GM03348 (cell line): ENCODE results near the gene NKRF.

Source experiments
- DNase-seq: peaks from one replicate; pipeline ENCODE4 v3.0.0; 2012; ENCODE audit warnings: low spot score

Gene NKRF

GRCh38 chrX:119607018-119607389 is 780 bp upstream of the NKRF start:
- DNase-seq, result no peak

GRCh38 chrX:119605464-119606279 is 552 bp downstream of the NKRF start:
- peak; percentile 32 for DNase-seq

DNA sequence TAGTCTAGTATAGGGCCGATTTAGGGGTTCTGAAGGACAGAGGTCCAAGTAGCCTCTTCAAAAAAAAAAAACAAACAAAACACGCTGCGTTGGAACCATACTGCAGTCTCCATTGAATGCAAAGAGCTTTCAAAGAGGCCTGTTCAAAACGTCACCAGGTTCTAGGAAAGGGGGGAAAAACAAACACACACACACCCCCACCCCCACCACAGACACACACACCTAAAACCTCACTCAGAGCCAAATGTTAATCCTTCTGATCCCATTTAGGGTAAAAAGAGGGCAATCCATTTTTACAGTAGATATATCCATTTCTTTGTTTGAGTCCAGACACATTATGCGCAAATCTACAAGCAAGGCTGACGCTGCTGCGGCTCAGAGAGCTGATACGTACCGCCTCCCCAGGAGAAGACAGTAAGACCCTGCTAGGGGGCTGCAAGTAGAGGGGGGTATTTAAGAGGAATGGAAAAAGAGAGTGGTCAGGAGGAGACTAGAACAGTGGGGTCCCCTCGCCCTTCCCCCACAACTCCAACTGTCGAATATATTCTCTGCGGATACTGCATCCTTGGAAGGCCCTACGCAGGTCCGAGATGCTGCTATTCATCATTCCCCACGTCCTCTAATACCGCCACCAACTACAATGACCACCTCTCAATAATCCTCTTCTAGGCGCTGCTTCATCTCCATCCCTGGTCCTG is 1.3 kb downstream of the NKRF start:
- no peak for DNase-seq

- DNase-seq, result no peak
Measured at GRCh38 chrX:119602701-119603255, 3.4 kb downstream of the NKRF start.

DNA sequence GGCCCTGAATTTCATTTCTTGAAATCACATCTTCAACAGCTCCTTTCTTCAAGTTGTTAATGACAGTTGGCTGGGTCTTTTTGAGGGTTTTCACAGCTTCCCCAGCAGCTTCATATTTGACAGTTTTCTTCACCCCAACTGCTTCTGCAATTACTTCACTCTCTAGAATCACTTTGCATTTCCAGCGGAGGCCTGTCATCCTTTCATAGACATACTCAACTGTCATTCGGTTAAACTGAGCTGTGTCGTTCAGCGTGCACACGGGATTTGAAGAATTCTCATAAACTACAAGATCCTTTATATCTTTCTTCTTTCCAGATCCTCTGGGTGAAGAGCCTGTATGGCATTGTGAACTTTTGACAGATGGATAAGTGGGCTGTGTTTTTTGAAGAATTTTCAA is 16.4 kb downstream of the NKRF start:
- DNase-seq, result no peak

DNA sequence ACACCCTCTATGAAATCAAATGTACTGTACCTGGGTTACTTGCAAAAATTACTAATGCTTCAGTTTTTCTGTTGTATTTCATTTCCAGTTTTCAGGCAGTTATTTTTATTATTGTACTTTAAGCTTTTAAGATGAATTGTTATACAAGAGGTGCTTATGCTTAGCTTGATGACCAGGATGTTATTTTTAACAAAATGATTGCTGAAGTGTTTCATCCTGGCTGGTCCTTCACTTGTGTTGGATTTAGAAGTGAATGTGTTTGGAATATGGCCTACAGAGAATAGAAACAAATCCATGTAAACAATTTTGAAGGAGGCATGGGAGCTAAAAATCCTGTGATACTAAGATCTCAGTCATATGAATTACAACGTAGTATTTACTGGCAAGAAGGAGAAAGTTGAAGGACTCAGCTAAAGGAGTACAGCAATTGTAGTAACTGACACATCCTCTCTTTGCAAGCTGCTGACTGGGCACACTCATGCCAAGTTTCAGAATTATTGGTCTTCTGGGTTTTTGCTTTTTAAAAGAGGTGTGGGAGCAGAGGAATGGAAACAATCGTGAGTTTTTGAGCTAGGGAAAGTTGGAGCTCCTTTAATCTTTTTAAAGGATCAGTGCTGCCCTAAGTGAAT is 22.7 kb downstream of the NKRF start:
- no peak for DNase-seq

DNA sequence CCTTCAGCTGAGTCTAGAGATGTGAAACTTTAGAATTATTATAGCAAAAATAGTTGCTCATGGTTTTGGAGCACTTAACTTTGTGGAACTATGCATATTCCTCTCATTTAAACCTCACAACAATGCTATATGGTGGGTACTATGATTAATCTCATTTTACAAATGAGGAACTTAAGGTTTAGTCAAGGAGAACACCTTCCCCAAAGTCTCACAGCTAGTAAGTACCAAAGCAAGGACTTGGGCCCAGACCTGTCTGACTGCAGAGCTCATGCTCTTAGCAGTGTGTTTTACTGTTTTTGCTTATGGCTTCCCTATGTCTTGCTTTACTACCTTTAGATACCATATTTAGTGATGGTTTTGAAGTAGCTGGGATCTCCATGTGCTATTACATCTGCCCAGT is 26.8 kb downstream of the NKRF start:
- DNase-seq, result no peak

DNA sequence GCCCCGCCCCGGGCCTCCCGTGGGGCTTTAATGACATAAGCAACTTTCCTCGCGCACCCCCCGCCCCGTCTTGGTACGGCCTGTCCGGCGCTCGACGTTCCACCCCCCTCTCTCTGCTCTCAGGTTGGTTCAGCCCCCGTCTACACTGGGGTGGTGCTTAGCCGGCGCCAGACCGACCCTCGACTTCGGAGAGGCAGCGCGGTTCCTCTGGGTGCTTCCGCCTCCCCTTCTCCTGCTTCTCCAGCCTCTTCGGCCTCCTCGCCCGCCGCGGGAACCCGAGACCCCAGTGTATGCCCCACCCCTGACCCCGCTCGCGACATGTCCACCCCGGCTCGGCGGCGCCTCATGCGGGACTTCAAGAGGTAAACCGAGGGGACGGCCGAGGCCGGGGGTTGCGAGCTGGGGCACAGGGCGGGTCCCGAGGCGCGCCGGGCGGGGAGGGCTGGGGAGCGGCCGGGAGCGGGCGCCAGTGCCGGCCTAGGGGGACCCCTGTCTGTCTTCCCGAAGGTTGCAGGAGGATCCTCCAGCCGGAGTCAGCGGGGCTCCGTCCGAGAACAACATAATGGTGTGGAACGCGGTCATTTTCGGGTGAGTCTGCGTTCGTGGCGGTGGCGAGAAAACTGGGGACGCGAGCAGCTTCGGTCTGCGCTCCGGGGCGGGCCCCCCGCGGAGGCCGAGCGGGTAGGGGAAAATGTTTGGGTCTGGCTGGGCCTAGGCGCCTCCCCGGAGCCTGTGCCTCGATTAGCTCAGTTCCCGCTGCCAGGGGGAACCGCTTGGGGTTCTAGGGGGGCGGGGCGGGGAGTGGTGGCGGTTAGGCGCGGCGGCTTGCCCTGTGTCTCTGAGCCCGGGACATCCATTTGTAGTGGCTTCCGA is 31.6 kb downstream of the NKRF start, which contains the start of gene UBE2A:
TSS of gene UBE2A (plus strand) at position 170 of the 873 bp plus-strand sequence. CDS start at position 319, 149 bp downstream.
- peak; percentile 92 for DNase-seq

DNA sequence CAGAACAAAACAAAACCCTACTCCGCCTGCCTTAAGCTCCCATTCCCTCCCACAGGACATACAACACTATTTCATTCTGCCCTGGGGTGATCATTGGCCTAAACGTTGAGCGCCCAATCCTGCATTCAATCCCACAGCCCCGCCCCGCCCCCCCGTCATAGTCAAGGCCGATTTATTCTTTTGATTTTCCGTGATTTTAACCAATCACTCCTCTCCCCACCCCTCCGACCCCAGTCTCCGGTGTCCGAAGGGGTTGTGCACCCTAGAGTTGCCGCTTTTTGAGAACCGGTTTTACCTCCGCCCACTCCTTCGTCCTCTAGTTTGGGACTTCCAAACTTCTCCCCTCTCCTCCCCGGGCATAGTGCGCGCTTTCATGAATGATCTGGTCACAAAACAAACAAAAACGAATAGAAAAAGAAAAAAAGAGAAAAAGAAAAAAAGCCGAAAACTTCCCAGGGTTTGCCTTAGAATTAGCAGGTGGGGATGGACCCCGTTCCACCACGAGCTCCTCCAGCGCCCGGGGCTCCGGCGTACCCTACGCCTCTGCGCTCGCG is 32.3 kb downstream of the NKRF start:
- peak; percentile 69 for DNase-seq

DNA sequence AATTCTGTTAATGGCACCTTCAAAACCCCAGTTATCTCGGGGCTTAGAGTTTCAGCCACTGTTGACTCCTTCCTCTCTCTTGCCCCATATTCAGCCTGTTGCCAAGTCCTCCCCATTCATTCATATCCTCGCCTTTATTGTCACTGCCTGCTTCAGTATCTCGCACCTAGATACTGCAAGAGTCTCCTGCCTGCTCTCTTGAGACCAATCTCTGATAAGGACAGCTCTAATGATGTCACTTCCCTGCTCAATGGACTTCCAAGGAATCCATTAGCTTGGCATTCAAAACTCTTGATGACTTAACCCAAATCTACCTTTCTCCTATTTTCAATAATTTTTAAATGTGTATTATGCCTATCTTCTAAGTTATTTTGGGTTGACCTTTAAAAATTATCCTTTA is 33.0 kb downstream of the NKRF start:
- DNase-seq, result no peak

GRCh38 chrX:119570351-119570835 is 35.8 kb downstream of the NKRF start:
- DNase-seq, result no peak

- DNase-seq, result peak; percentile 86
Measured at GRCh38 chrX:119565107-119565663, 41.0 kb downstream of the NKRF start, which contains the start of gene STEEP1. STEEP1 (minus strand) TSS chrX:119565409; CDS start chrX:119565355, 54 bp downstream.

DNA sequence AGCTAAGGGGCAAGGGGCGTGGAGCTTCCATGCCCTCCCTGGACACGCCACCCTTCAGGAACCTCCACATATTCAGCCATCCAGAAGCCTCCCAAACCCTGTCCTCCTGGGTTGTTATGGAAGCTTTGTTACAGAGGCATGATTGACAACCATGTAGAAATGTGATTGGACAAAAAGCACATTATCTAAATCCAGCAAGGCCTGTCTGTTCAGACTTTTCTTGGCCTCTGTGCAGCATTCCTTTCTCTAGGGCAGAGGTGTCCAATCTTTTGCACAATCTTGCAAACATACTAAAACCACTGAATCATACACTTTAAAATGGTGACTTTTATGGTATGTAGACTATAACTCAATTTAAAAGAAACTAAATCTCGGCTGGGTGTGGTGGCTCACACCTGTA is 53.7 kb downstream of the NKRF start:
- no peak for DNase-seq

GRCh38 chrX:119549327-119550016 is 56.8 kb downstream of the NKRF start:
- DNase-seq, result no peak

DNA sequence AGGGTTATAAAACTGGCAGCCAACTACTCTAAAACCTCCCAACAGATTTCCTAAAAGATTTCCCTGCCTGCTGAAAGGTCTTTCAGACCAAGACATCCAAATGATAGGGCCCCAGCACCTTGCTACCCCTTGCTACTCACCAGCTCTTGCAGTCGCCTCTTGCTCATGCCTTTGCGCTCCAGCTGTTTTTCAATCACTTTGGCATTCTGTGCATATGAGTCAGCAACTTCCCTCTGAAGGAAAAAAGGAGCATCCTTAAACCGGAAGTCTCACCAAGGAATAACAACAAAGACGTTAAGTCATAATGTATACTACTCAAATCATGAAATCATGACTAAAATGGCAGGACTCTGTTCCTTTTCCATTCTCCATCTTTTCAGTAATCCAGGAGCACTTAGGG is 65.0 kb downstream of the NKRF start:
- peak; percentile 55 for DNase-seq

- DNase-seq, result no peak
Measured at GRCh38 chrX:119539872-119540271, 66.4 kb downstream of the NKRF start.
